HepG2 (cell line): ENCODE data around the gene DDX23. TPM values are rescaled to one million over a fixed set of nuclear protein-coding genes. Genes with fewer than 3 reads are reported as not detected.

Experiments used
- ATAC-seq: fragments of 200-7000 bp; cut with Tn5 transposase; 3 replicates; pipeline ENCODE4 v1.9.1; 2020; ENCODE audit warnings: mild to moderate bottlenecking, moderate library complexity
- BruUV-seq: library from RNA; stranded (reverse); fragments of 400-500 nt; replicated peaks from 2 replicates; lab custom pipeline; 2021; lab: Mats Ljungman, UMichigan
- CTCF ChIA-PET: fragments of 300-600 bp; formaldehyde crosslinking; extraction: SDS; loops from one replicate; lab custom pipeline; 2021; ENCODE audit warnings: low total read pairs, inconsistent platforms, low intra/inter-chr PET ratio; lab: Yijun Ruan, JAX
- POLR2A ChIA-PET: fragments of 350-600 bp; sonication (Branson Sonifier 250); formaldehyde crosslinking; loops from one replicate; lab custom pipeline; 2020; ENCODE audit warnings: antibody characterized with exemption, inconsistent platforms; lab: Yijun Ruan, JAX
- DNase-seq: peaks from one replicate; pipeline ENCODE4 v3.0.0-alpha.2; 2015; ENCODE audit warnings: low spot score
- FAIRE-seq: peaks from 3 replicates; lab custom pipeline; 2011; peaks lifted over from hg19 to GRCh38; lab: Jason Lieb, UNC
- H2AFZ ChIP-seq: one replicate; pipeline ENCODE4 v1.6.1; 2011; ENCODE audit warnings: low read length, inconsistent platforms
- H3K27ac ChIP-seq: fragments of 300-600 bp; 3 replicates; pipeline ENCODE4 v1.8.0; 2011; ENCODE audit warnings: mixed run types, mild to moderate bottlenecking, mixed read lengths, low read length, inconsistent platforms; ENCODE audit not compliant: insufficient read depth; ENCODE audit errors: extremely low read length
- H3K27me3 ChIP-seq, 2 experiments: fragments of 200-600 bp in 1 of 2; 2 replicates in 1 of 2; 3 replicates in 1 of 2; pipeline versions ENCODE4 v1.6.0 to v1.8.0; 2011; ENCODE audit warnings: low read length in 2 of 2, mild to moderate bottlenecking in 2 of 2, moderate library complexity in 2 of 2, inconsistent platforms in 1 of 2; ENCODE audit not compliant: insufficient read depth in 2 of 2, control insufficient read depth in 1 of 2
- H3K36me3 ChIP-seq, 2 experiments: fragments of 200-600 bp in 1 of 2; replicated peaks in 1 of 2; 2 replicates in 1 of 2; 3 replicates in 1 of 2; pipeline versions ENCODE4 v1.5.1 to v1.8.0; 2011; ENCODE audit warnings: low read length in 2 of 2, inconsistent platforms in 1 of 2; ENCODE audit not compliant: insufficient read depth in 2 of 2, control insufficient read depth in 1 of 2
- H3K4me1 ChIP-seq: 2 replicates; pipeline ENCODE4 v1.5.1; 2012; ENCODE audit warnings: low read length, inconsistent platforms; ENCODE audit not compliant: insufficient read depth
- H3K4me2 ChIP-seq: 2 replicates; pipeline ENCODE4 v1.6.0; 2011; ENCODE audit warnings: low read depth, low read length, inconsistent platforms
- H3K4me3 ChIP-seq, 3 experiments: fragments of 200-600 bp in 1 of 3; sonication (generic), shearing (Covaris generic) in 1 of 3; replicated peaks in 1 of 3; 2 replicates each; pipeline ENCODE4 v1.5.1; 2011 to 2016; ENCODE audit warnings: low read length in 3 of 3, inconsistent platforms in 2 of 3, low read depth in 2 of 3, mild to moderate bottlenecking in 2 of 3, control low read depth in 1 of 3, mixed read lengths in 1 of 3; ENCODE audit not compliant: insufficient read depth in 1 of 3
- H3K79me2 ChIP-seq: one replicate; pipeline ENCODE4 v1.6.1; 2011; ENCODE audit warnings: low read length, inconsistent platforms; ENCODE audit not compliant: insufficient read depth
- H3K9ac ChIP-seq: 2 replicates; pipeline ENCODE4 v1.6.0; 2011; ENCODE audit warnings: mild to moderate bottlenecking, low read depth, low read length, inconsistent platforms; ENCODE audit not compliant: insufficient read depth
- H3K9me3 ChIP-seq: 2 replicates; pipeline ENCODE4 v1.5.1; 2012; ENCODE audit warnings: mild to moderate bottlenecking, low read length
- H4K20me1 ChIP-seq: 2 replicates; pipeline ENCODE4 v1.6.0; 2011; ENCODE audit warnings: inconsistent platforms, mild to moderate bottlenecking, low read length, moderate library complexity; ENCODE audit not compliant: insufficient read depth
- ARNT2 ChIP-seq: sonication (generic); formaldehyde crosslinking; IDR thresholded peaks from 2 replicates; pipeline ENCODE4 v1.8.0; 2022; ENCODE audit warnings: mild to moderate bottlenecking, low read depth, missing genetic modification reagents, moderate library complexity
- EEA1 ChIP-seq: sonication (generic); formaldehyde crosslinking; IDR thresholded peaks from 2 replicates; pipeline ENCODE4 v1.5.1; 2020; ENCODE audit warnings: mild to moderate bottlenecking, missing genetic modification reagents, borderline replicate concordance
- GTF3A ChIP-seq: sonication (generic); formaldehyde crosslinking; conservative IDR thresholded peaks from 2 replicates; pipeline ENCODE4 v1.4.0; 2020; ENCODE audit warnings: mild to moderate bottlenecking, missing genetic modification reagents
- IKZF1 ChIP-seq: fragments of 450-650 bp; IDR thresholded peaks from 2 replicates; pipeline ENCODE4 v1.7.1; 2016
- RBM39 ChIP-seq: fragments of 200-400 bp; formaldehyde crosslinking; IDR thresholded peaks from one replicate; pipeline ENCODE4 v1.6.1; 2018; ENCODE audit warnings: antibody characterized with exemption, mild to moderate bottlenecking, low read depth, low read length; ENCODE audit not compliant: poor library complexity, severe bottlenecking
- REXO4 ChIP-seq: sonication (generic); formaldehyde crosslinking; IDR thresholded peaks from 2 replicates; pipeline ENCODE4 v1.8.0; 2022; ENCODE audit warnings: missing genetic modification reagents, mild to moderate bottlenecking, borderline replicate concordance
- ZBTB21 ChIP-seq: sonication (generic); formaldehyde crosslinking; IDR thresholded peaks from 2 replicates; pipeline ENCODE4 v1.4.0; 2020; ENCODE audit warnings: missing genetic modification reagents
- ZNF235 ChIP-seq: sonication (generic); formaldehyde crosslinking; IDR thresholded peaks from 2 replicates; pipeline ENCODE4 v1.8.1; 2023; ENCODE audit warnings: mild to moderate bottlenecking, missing genetic modification reagents, borderline replicate concordance
- ZNF451 ChIP-seq: sonication (generic); formaldehyde crosslinking; IDR thresholded peaks from 2 replicates; pipeline ENCODE4 v1.5.0; 2020; ENCODE audit warnings: mild to moderate bottlenecking, missing genetic modification reagents
- ZNF563 ChIP-seq: sonication (generic); formaldehyde crosslinking; IDR thresholded peaks from 2 replicates; pipeline ENCODE4 v1.8.0; 2022; ENCODE audit warnings: mild to moderate bottlenecking, moderate library complexity, missing genetic modification reagents
- ZNF746 ChIP-seq: sonication (generic); formaldehyde crosslinking; IDR thresholded peaks from 2 replicates; pipeline ENCODE4 v1.8.0; 2022; ENCODE audit warnings: mild to moderate bottlenecking, missing genetic modification reagents
- ZNF766 ChIP-seq: sonication (generic); formaldehyde crosslinking; IDR thresholded peaks from 2 replicates; pipeline ENCODE4 v1.5.0; 2020; ENCODE audit warnings: missing genetic modification reagents, borderline replicate concordance
- ZSCAN20 ChIP-seq: sonication (generic); formaldehyde crosslinking; IDR thresholded peaks from 2 replicates; pipeline ENCODE4 v1.4.0; 2020; ENCODE audit warnings: missing genetic modification reagents, mild to moderate bottlenecking, borderline replicate concordance
- WGBS: methylation state at CpG from one replicate; pipeline ENCODE4 v1.1.6; 2017; ENCODE audit warnings: low lambda C conversion rate; 5-methylcytosine and 5-hydroxymethylcytosine counted together
- in situ Hi-C: cut with HindIII; loops from 2 replicates; pipeline ENCODE4 v1.10.0; 2017; ENCODE audit warnings: low pct_unique_long_range_greater_than_20kb; ENCODE audit not compliant: extremely low pct_ligation_motif_present
- intact Hi-C: fragments of 100-400 bp; cut with micrococcal nuclease; formaldehyde crosslinking; loops from one replicate; pipeline ENCODE4 v1.10.0; 2022; ENCODE audit not compliant: unreplicated experiment
- polyA plus RNA-seq, 8 experiments: library from polyadenylated mRNA; depleted of rRNA in 3 of 8; stranded (reverse) in 7 of 8; unstranded in 1 of 8; fragments of >200 nt; fragmentation: Illumina TruSeq in 4 of 8; extraction: Trizol in 4 of 8; gene quantifications; 2 replicates each; pipeline versions ENCODE4 v1.2.1 to v1.2.3, GENCODE V29; 2011 to 2016; ENCODE audit warnings: low read depth in 4 of 8, missing spikeins in 1 of 8, mixed read lengths in 1 of 8; ENCODE audit not compliant: insufficient read depth in 1 of 8
- total RNA-seq, 5 experiments: library from RNA; depleted of rRNA; stranded (reverse); fragments of >200 nt; fragmentation: Illumina TruSeq; extraction: Trizol; gene quantifications; 2 replicates each; pipeline ENCODE4 v1.2.3, GENCODE V29; 2016; ENCODE audit warnings: low read depth in 1 of 5
- TF ChIP-seq, protein P1 (sequence below): sonication (generic); formaldehyde crosslinking; IDR thresholded peaks from 2 replicates; pipeline ENCODE4 v1.4.0; 2020; ENCODE audit warnings: missing genetic modification reagents, borderline replicate concordance
- TF ChIP-seq, protein P2 (sequence below): sonication (generic); formaldehyde crosslinking; IDR thresholded peaks from 2 replicates; pipeline ENCODE4 v1.4.0; 2020; ENCODE audit warnings: mild to moderate bottlenecking, missing genetic modification reagents

DDX23 gene
- total and polyA plus RNA-seq, 2 of the 13 experiments (the other 11 are each of a cell fraction or from before 2014, with no cell fraction given), result 35.7 to 90.0 TPM

DNA sequence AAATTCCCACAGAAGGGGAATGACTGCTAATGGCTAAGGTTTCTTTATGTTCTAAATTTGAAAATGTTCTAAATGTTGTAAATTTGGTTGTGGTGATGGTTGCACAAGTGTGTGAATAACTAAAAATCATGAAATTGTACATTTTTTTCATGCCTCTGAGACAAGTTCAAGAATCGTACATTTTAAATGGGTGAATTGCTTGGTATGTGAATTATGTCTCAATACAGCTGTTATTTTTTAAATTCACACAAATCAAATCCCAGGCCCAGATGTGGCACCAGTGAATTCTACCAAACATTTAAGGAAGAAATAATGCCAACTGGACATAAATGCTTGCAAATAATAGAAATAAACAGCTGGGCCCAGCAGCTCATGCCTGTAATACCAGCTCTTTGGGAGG is 42.3 kb upstream of the DDX23 start:
- no peak for DNase-seq
- H4K20me1 ChIP-seq, result no peaks in the 10 kb centered on the region
- H3K4me1 ChIP-seq, result peaks cover 12% of the 10 kb centered on the region
- no peak overlapping the region for H3K9ac ChIP-seq
- no peak overlapping the region for H3K4me2 ChIP-seq
- no peaks in the 10 kb centered on the region for H3K79me2 ChIP-seq
- no peaks in the 10 kb centered on the region for H3K36me3 ChIP-seq
- H3K9me3 ChIP-seq, result no peaks in the 10 kb centered on the region
- POLR2A ChIA-PET, result no interaction called here
- WGBS, result 0% methylated on average over 1 of the region's 1 CpG
- FAIRE-seq, result no peak
- TF ChIP-seq, protein P1, sequence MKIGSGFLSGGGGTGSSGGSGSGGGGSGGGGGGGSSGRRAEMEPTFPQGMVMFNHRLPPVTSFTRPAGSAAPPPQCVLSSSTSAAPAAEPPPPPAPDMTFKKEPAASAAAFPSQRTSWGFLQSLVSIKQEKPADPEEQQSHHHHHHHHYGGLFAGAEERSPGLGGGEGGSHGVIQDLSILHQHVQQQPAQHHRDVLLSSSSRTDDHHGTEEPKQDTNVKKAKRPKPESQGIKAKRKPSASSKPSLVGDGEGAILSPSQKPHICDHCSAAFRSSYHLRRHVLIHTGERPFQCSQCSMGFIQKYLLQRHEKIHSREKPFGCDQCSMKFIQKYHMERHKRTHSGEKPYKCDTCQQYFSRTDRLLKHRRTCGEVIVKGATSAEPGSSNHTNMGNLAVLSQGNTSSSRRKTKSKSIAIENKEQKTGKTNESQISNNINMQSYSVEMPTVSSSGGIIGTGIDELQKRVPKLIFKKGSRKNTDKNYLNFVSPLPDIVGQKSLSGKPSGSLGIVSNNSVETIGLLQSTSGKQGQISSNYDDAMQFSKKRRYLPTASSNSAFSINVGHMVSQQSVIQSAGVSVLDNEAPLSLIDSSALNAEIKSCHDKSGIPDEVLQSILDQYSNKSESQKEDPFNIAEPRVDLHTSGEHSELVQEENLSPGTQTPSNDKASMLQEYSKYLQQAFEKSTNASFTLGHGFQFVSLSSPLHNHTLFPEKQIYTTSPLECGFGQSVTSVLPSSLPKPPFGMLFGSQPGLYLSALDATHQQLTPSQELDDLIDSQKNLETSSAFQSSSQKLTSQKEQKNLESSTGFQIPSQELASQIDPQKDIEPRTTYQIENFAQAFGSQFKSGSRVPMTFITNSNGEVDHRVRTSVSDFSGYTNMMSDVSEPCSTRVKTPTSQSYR, result no peak
- TF ChIP-seq ZSCAN20, result no peak
- no peak for TF ChIP-seq ZNF235 (CRISPR knock-in tag)
- TF ChIP-seq EEA1, result no peak
- no peak for TF ChIP-seq ZNF563 (CRISPR knock-in tag)
- TF ChIP-seq, protein P2, sequence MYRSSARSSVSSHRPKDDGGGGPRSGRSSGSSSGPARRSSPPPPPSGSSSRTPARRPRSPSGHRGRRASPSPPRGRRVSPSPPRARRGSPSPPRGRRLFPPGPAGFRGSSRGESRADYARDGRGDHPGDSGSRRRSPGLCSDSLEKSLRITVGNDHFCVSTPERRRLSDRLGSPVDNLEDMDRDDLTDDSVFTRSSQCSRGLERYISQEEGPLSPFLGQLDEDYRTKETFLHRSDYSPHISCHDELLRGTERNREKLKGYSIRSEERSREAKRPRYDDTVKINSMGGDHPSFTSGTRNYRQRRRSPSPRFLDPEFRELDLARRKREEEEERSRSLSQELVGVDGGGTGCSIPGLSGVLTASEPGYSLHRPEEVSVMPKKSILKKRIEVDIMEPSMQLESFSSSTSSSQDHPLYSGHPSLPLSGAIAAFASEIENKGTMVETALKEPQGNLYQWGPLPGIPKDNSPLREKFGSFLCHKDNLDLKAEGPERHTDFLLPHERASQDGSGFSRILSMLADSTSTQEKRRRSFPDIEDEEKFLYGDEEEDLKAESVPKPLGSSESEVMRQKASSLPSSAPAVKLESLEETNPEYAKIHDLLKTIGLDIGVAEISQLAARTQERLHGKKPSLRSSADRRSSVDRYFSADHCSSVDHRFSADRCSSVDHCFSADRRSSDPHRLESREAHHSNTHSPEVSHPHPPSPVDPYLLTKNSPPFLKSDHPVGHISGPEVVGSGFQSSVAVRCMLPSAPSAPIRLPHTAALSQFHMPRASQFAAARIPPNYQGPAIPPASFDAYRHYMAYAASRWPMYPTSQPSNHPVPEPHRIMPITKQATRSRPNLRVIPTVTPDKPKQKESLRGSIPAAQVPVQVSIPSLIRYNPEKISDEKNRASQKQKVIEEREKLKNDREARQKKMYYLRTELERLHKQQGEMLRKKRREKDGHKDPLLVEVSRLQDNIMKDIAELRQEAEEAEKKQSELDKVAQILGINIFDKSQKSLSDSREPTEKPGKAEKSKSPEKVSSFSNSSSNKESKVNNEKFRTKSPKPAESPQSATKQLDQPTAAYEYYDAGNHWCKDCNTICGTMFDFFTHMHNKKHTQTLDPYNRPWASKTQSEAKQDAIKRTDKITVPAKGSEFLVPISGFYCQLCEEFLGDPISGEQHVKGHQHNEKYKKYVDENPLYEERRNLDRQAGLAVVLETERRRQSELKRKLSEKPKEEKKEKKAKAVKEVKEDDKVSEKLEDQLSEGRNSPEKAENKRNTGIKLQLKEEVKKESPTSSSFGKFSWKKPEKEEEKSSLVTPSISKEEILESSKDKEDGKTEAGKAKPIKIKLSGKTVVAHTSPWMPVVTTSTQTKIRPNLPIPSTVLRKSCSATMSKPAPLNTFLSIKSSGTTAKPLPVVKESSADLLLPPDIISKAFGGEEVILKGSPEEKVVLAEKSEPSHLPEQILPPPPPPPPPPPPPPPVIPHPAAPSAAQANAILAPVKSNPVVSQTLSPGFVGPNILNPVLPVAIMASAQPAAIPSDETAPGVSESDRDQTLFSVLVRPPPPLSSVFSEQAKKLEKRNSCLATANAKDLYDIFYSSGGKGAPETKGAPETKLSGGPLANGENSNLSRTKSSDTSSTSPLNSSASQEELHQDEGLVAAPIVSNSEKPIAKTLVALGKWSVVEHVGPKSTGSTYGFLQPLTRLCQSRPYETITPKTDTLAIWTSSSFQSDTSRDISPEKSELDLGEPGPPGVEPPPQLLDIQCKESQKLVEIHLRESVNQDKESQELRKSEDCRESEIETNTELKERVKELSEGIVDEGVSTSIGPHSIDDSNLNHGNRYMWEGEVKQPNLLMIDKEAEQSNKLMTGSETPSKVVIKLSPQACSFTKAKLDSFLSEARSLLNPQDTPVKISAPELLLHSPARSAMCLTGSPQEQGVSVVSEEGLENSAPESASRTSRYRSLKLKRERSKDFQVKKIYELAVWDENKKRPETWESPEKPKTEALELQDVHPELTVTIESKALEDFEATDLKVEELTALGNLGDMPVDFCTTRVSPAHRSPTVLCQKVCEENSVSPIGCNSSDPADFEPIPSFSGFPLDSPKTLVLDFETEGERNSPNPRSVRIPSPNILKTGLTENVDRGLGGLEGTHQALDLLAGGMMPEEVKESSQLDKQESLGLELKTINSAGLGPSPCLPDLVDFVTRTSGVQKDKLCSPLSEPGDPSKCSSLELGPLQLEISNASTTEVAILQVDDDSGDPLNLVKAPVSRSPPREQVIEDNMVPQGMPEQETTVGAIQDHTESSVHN (CRISPR knock-in tag), result no peak
- TF ChIP-seq ZBTB21 (CRISPR knock-in tag), result no peak
- no peak for TF ChIP-seq ZNF451 (CRISPR knock-in tag)
- no peak for TF ChIP-seq ARNT2 (CRISPR knock-in tag)
- TF ChIP-seq IKZF1, result no peak
- TF ChIP-seq ZNF766 (CRISPR knock-in tag), result no peak
- TF ChIP-seq GTF3A (CRISPR knock-in tag), result no peak
- no peak for TF ChIP-seq REXO4 (CRISPR knock-in tag)
- no peak for TF ChIP-seq RBM39
- no peak for TF ChIP-seq ZNF746 (CRISPR knock-in tag)
- TF ChIP-seq, all 625 proteins: peak for 0
- intact Hi-C loops (no loop called here), in situ Hi-C loops (no loop called here)
- Histone ChIP-seq H3K27ac (no peak overlapping the region), H3K27me3 (peaks cover 0 to 10% of the 10 kb centered on the region in 2 experiments; a peak in 2 of 5 replicates), H2AFZ (no peak overlapping the region), H3K4me3 (no peak overlapping the region)
- BruUV-seq, result no TSS peak
- ATAC-seq, result no peak
- CTCF ChIA-PET, result no interaction called here
